H1 (cell line): ENCODE results near the gene ITM2A. TPM values are rescaled to one million over a fixed set of nuclear protein-coding genes. Genes with fewer than 3 reads are reported as not detected.

ENCODE experiments used
- CTCF ChIA-PET: fragments of 300-600 bp; sonication (Branson Sonifier 250); formaldehyde crosslinking; loops from one replicate; lab custom pipeline; 2021; ENCODE audit not compliant: partially characterized antibody; lab: Charles Lee
- POLR2A ChIA-PET: fragments of 300-600 bp; sonication (Branson Sonifier 250); formaldehyde crosslinking; loops from one replicate; lab custom pipeline; 2021; ENCODE audit warnings: inconsistent platforms; ENCODE audit not compliant: partially characterized antibody; lab: Charles Lee
- DNase-seq, 2 experiments: peaks; one replicate each; pipeline versions ENCODE4 v3.0.0 to v3.0.0-alpha.2; 2010 to 2022; ENCODE audit warnings: low spot score in 2 of 2, low read depth in 1 of 2, mixed read lengths in 1 of 2
- FAIRE-seq: peaks from 2 replicates; lab custom pipeline; 2011; peaks lifted over from hg19 to GRCh38; lab: Jason Lieb, UNC
- H2AFZ ChIP-seq: 2 replicates; pipeline ENCODE4 v1.8.1; 2012; ENCODE audit warnings: low read length, inconsistent platforms
- H2AK5ac ChIP-seq: 2 replicates; pipeline ENCODE4 v1.6.1; 2013; ENCODE audit warnings: low read depth, low read length
- H2BK120ac ChIP-seq: replicated peaks from 2 replicates; pipeline ENCODE3; 2013; ENCODE audit warnings: low read depth, low read length, inconsistent platforms
- H2BK12ac ChIP-seq: 2 replicates; pipeline ENCODE4 v1.6.1; 2013; ENCODE audit warnings: low read depth, low read length
- H2BK15ac ChIP-seq: 2 replicates; pipeline ENCODE4 v1.6.1; 2013; ENCODE audit warnings: low read length
- H2BK20ac ChIP-seq: 2 replicates; pipeline ENCODE4 v1.6.1; 2013; ENCODE audit warnings: low read length
- H2BK5ac ChIP-seq: 2 replicates; pipeline ENCODE4 v1.6.1; 2013; ENCODE audit warnings: low read depth, low read length
- H3K14ac ChIP-seq: 2 replicates; pipeline ENCODE4 v1.6.1; 2013; ENCODE audit warnings: inconsistent platforms; ENCODE audit not compliant: insufficient read length
- H3K18ac ChIP-seq: 2 replicates; pipeline ENCODE4 v1.6.1; 2013; ENCODE audit warnings: low read length; ENCODE audit errors: extremely low read depth
- H3K23ac ChIP-seq: 2 replicates; pipeline ENCODE4 v1.6.1; 2013; ENCODE audit warnings: inconsistent platforms; ENCODE audit not compliant: insufficient read length
- H3K23me2 ChIP-seq: 2 replicates; pipeline ENCODE4 v1.6.1; 2013; ENCODE audit warnings: low read depth, low read length
- H3K27ac ChIP-seq: 2 replicates; pipeline ENCODE4 v1.6.1; 2011; ENCODE audit warnings: low read depth, low read length, inconsistent platforms
- H3K27me3 ChIP-seq, 4 experiments: replicated peaks in 1 of 4; 1 replicate in 1 of 4; 2 replicates in 3 of 4; pipeline versions ENCODE4 v1.6.1 to v1.8.1; 2011 to 2013; ENCODE audit warnings: low read length in 3 of 4, mild to moderate bottlenecking in 3 of 4, inconsistent platforms in 2 of 4, mixed read lengths in 2 of 4, moderate library complexity in 1 of 4; ENCODE audit not compliant: control insufficient read depth in 3 of 4, insufficient read depth in 3 of 4; ENCODE audit errors: extremely low read depth in 1 of 4
- H3K36me3 ChIP-seq, 4 experiments: 2 replicates each; pipeline versions ENCODE4 v1.6.1 to v1.8.1; 2011 to 2013; ENCODE audit warnings: mild to moderate bottlenecking in 4 of 4, low read length in 3 of 4, moderate library complexity in 2 of 4, control low read depth in 1 of 4, inconsistent platforms in 1 of 4; ENCODE audit not compliant: insufficient read depth in 4 of 4, control insufficient read depth in 2 of 4
- H3K4ac ChIP-seq: replicated peaks from 2 replicates; pipeline ENCODE3; 2013; ENCODE audit warnings: low read length, low read depth, mixed read lengths, inconsistent platforms; ENCODE audit not compliant: insufficient read length
- H3K4me1 ChIP-seq, 4 experiments: replicated peaks in 1 of 4; 1 replicate in 1 of 4; 2 replicates in 3 of 4; pipeline versions ENCODE4 v1.6.1 to v1.8.1; 2011 to 2013; ENCODE audit warnings: low read length in 3 of 4, inconsistent platforms in 2 of 4, mixed read lengths in 1 of 4; ENCODE audit not compliant: insufficient read depth in 4 of 4, control insufficient read depth in 3 of 4
- H3K4me2 ChIP-seq, 2 experiments: 2 replicates each; pipeline versions ENCODE4 v1.6.1 to v1.8.1; 2011 to 2013; ENCODE audit warnings: low read depth in 2 of 2, low read length in 2 of 2, control low read depth in 1 of 2, inconsistent platforms in 1 of 2, mild to moderate bottlenecking in 1 of 2; ENCODE audit not compliant: insufficient read depth in 1 of 2
- H3K4me3 ChIP-seq, 4 experiments: fragments of 200-600, 300-600 bp in 1 of 4; sonication (generic), shearing (Covaris generic), sonication (Bioruptor Twin) in 1 of 4; 2 replicates each; pipeline versions ENCODE4 v1.5.1 to v1.8.1; 2011 to 2016; ENCODE audit warnings: low read length in 4 of 4, low read depth in 3 of 4, control low read depth in 2 of 4, inconsistent platforms in 2 of 4, mild to moderate bottlenecking in 2 of 4, mixed read lengths in 1 of 4, moderate library complexity in 1 of 4; ENCODE audit not compliant: insufficient read depth in 2 of 4; ENCODE audit errors: extremely low read depth in 1 of 4
- H3K56ac ChIP-seq: replicated peaks from 2 replicates; pipeline ENCODE3; 2013; ENCODE audit warnings: low read depth, mild to moderate bottlenecking, mixed read lengths, low read length, inconsistent platforms; ENCODE audit not compliant: insufficient read length
- H3K79me1 ChIP-seq: 2 replicates; pipeline ENCODE4 v1.6.1; 2013; ENCODE audit warnings: low read depth, low read length, control low read depth
- H3K79me2 ChIP-seq, 2 experiments: 2 replicates each; pipeline versions ENCODE4 v1.6.1 to v1.8.1; 2012 to 2013; ENCODE audit warnings: low read length in 2 of 2, mild to moderate bottlenecking in 2 of 2, inconsistent platforms in 1 of 2; ENCODE audit not compliant: insufficient read depth in 2 of 2, control insufficient read depth in 1 of 2
- H3K9ac ChIP-seq, 4 experiments: replicated peaks in 1 of 4; 1 replicate in 1 of 4; 2 replicates in 3 of 4; pipeline versions ENCODE4 v1.6.1 to v1.8.1; 2011 to 2013; ENCODE audit warnings: low read depth in 3 of 4, low read length in 3 of 4, control low read depth in 2 of 4, mild to moderate bottlenecking in 2 of 4, moderate library complexity in 2 of 4, inconsistent platforms in 1 of 4; ENCODE audit errors: extremely low read depth in 1 of 4
- H3K9me3 ChIP-seq, 2 experiments: 2 replicates each; pipeline versions ENCODE4 v1.6.1 to v1.8.1; 2012 to 2013; ENCODE audit warnings: mild to moderate bottlenecking in 2 of 2, moderate library complexity in 2 of 2, control low read depth in 1 of 2, inconsistent platforms in 1 of 2, low read depth in 1 of 2, low read length in 1 of 2, mixed read lengths in 1 of 2; ENCODE audit not compliant: insufficient read depth in 2 of 2
- H4K20me1 ChIP-seq, 2 experiments: replicated peaks in 1 of 2; 2 replicates each; pipeline versions ENCODE3 to v1.8.1; 2011 to 2013; ENCODE audit warnings: inconsistent platforms in 2 of 2, low read length in 2 of 2, mild to moderate bottlenecking in 1 of 2; ENCODE audit not compliant: insufficient read depth in 2 of 2, control insufficient read depth in 1 of 2
- H4K5ac ChIP-seq: 2 replicates; pipeline ENCODE4 v1.6.1; 2013; ENCODE audit warnings: low read length, low read depth, mixed read lengths, inconsistent platforms; ENCODE audit not compliant: insufficient read length
- H4K8ac ChIP-seq: 2 replicates; pipeline ENCODE4 v1.8.0; 2013; ENCODE audit warnings: mild to moderate bottlenecking, moderate library complexity, low read length, inconsistent platforms; ENCODE audit not compliant: insufficient read depth; ENCODE audit errors: extremely low read depth
- H4K91ac ChIP-seq: replicated peaks from 2 replicates; pipeline ENCODE3; 2013; ENCODE audit warnings: low read length, mixed read lengths, inconsistent platforms; ENCODE audit not compliant: insufficient read length
- ASH2L ChIP-seq: fragments of 200-600, 300-600 bp; sonication (generic); IDR thresholded peaks from one replicate; pipeline ENCODE4 v1.7.1; 2017; ENCODE audit warnings: low read length
- BACH1 ChIP-seq: IDR thresholded peaks from 2 replicates; pipeline ENCODE4 v1.6.1; 2012; ENCODE audit warnings: low read length, improper control_type of control experiment
- CBX8 ChIP-seq: fragments of 300-800, 300-1000 bp; sonication (generic); IDR thresholded peaks from 2 replicates; pipeline ENCODE4 v1.7.1; 2016; ENCODE audit warnings: low read depth, low read length, borderline replicate concordance
- CHD1 ChIP-seq: IDR thresholded peaks from 2 replicates; pipeline ENCODE4 v1.6.1; 2012; ENCODE audit warnings: low read depth, low read length, improper control_type of control experiment
- CREB1 ChIP-seq: IDR thresholded peaks from 2 replicates; pipeline ENCODE4 v1.6.1; 2012; ENCODE audit warnings: inconsistent platforms
- EGR1 ChIP-seq: IDR thresholded peaks from 2 replicates; pipeline ENCODE4 v1.6.1; 2011; ENCODE audit warnings: low read depth, low read length, borderline replicate concordance
- EP300 ChIP-seq, 2 experiments: IDR thresholded peaks; 1 replicate in 1 of 2; 2 replicates in 1 of 2; pipeline ENCODE4 v1.6.1; 2011 to 2012; ENCODE audit warnings: low read depth in 2 of 2, low read length in 2 of 2, mild to moderate bottlenecking in 2 of 2, borderline replicate concordance in 1 of 2, inconsistent platforms in 1 of 2, moderate library complexity in 1 of 2
- EZH2 ChIP-seq: fragments of 200-600 bp; sonication (generic); IDR thresholded peaks from 2 replicates; pipeline ENCODE4 v1.7.1; 2012; ENCODE audit warnings: low read depth, mild to moderate bottlenecking, moderate library complexity, low read length, inconsistent platforms; ENCODE audit not compliant: severe bottlenecking
- GTF2F1 ChIP-seq: IDR thresholded peaks from 2 replicates; pipeline ENCODE4 v1.6.1; 2012; ENCODE audit warnings: low read depth, low read length, improper control_type of control experiment, borderline replicate concordance
- KDM1A ChIP-seq: fragments of 200-600, 300-600 bp; sonication (generic); IDR thresholded peaks from 2 replicates; pipeline ENCODE4 v1.7.1; 2016; ENCODE audit warnings: mild to moderate bottlenecking, low read length, borderline replicate concordance
- SIRT6 ChIP-seq: IDR thresholded peaks from one replicate; pipeline ENCODE4 v1.7.1; 2012; ENCODE audit warnings: low read length, inconsistent platforms
- SIX5 ChIP-seq: IDR thresholded peaks from 2 replicates; pipeline ENCODE4 v1.6.1; 2011; ENCODE audit warnings: mild to moderate bottlenecking, low read depth, low read length
- SRF ChIP-seq: IDR thresholded peaks from 2 replicates; pipeline ENCODE4 v1.6.1; 2011; ENCODE audit warnings: mild to moderate bottlenecking, low read depth, low read length, moderate library complexity
- TAF7 ChIP-seq: optimal IDR thresholded peaks from 2 replicates; pipeline ENCODE3; 2011; ENCODE audit warnings: low read depth, mild to moderate bottlenecking, inconsistent platforms, low read length, moderate library complexity, borderline replicate concordance
- USF2 ChIP-seq: IDR thresholded peaks from 2 replicates; pipeline ENCODE4 v1.6.1; 2011; ENCODE audit warnings: low read length, improper control_type of control experiment
- WGBS, 2 experiments: shearing (Covaris generic) in 1 of 2; methylation state at CpG; one replicate each; pipeline versions ENCODE4 v1.1.6 to v1.1.7; 2013 to 2015; ENCODE audit warnings: low lambda C conversion rate in 2 of 2, mixed read lengths in 2 of 2, inconsistent platforms in 1 of 2, low coverage in 1 of 2, missing lambda C conversion rate in 1 of 2; ENCODE audit not compliant: insufficient replicate concordance in 2 of 2, insufficient coverage in 1 of 2, insufficient read length in 1 of 2; ENCODE audit errors: extremely low coverage in 1 of 2, missing lambda C conversion rate in 1 of 2; 5-methylcytosine and 5-hydroxymethylcytosine counted together
- polyA plus RNA-seq, 7 experiments: library from polyadenylated mRNA; depleted of rRNA in 3 of 7; stranded (reverse) in 5 of 7; unstranded in 2 of 7; fragments of >200 nt in 5 of 7; fragments of 200-250 nt in 2 of 7; gene quantifications; 1 replicate in 5 of 7; 2 replicates in 1 of 7; 4 replicates in 1 of 7; pipeline versions ENCODE4 v1.2.1 to v1.2.3, GENCODE V29; 2011 to 2013; ENCODE audit warnings: missing spikeins in 2 of 7, mixed read lengths in 2 of 7
- total RNA-seq: library from RNA; stranded (reverse); fragmentation: NEBNext Ultra II Directional; extraction: Animal tissue kit (Norgen Biotek cat#: 25700); gene quantifications from 2 replicates; pipeline ENCODE4 v1.2.1, GENCODE V29; 2021

The ITM2A gene
- total and polyA plus RNA-seq, 2 of the 8 experiments (the other 6 are each of a cell fraction or from before 2014, with no cell fraction given), result 35.7 to 52.0 TPM

GRCh38 chrX:79413963-79414362, 46.8 kb upstream of the ITM2A start:
- Histone ChIP-seq H3K4me2 (no peak overlapping the region), H2BK15ac (no peak overlapping the region), H3K4me1 (no peaks in the 10 kb centered on the region), H2BK120ac (no peak overlapping the region), H3K27me3 (no peaks in the 10 kb centered on the region), H3K18ac (no peak overlapping the region), H4K91ac (no peak overlapping the region), H3K79me2 (no peaks in the 10 kb centered on the region), H3K56ac (no peak overlapping the region), H3K23me2 (no peaks in the 10 kb centered on the region), H3K23ac (no peak overlapping the region), H2BK5ac (no peak overlapping the region), H4K8ac (no peak overlapping the region), H4K20me1 (no peaks in the 10 kb centered on the region), H2BK12ac (no peak overlapping the region), H2BK20ac (no peak overlapping the region), H2AK5ac (no peak overlapping the region), H3K9ac (no peak overlapping the region), H3K14ac (no peak overlapping the region), H3K27ac (no peak overlapping the region), H3K4ac (no peak overlapping the region), H3K79me1 (no peaks in the 10 kb centered on the region), H4K5ac (no peak overlapping the region), H3K9me3 (no peaks in the 10 kb centered on the region), H2AFZ (no peak overlapping the region), H3K36me3 (no peaks in the 10 kb centered on the region), H3K4me3 (no peak overlapping the region)
- no peak for FAIRE-seq
- ChIA-PET POLR2A (no interaction called here), CTCF (interaction anchor here (0.8 to 1.7 kb wide), 4 partner anchors 10 to 144 kb away, joined by 3 to 4 read pairs (median 4); no protein-coding TSS in a partner anchor)
- 95% methylated on average over 7 of the region's 7 CpGs; no CpG with 5 or more reads in 1 of the 2 experiments for WGBS, 2 experiments
- no peak for DNase-seq
- TF ChIP-seq GTF2F1 (no peak), USF2 (no peak), BACH1 (no peak), ASH2L (no peak), SRF (no peak), EZH2 (no peak), EGR1 (no peak), CHD1 (no peak), SIRT6 (no peak), CREB1 (no peak), EP300 (IDR thresholded peaks at IDR 0.05; ENCODE audit: borderline replicate concordance in 1 of 2, low read depth in 2 of 2, low read length in 2 of 2) (no peak), SIX5 (no peak), TAF7 (no peak), KDM1A (no peak), CBX8 (no peak)
